Bronchial epithelial cell (primary cell): ENCODE results near the gene ZNF771. TPM values are rescaled to one million over a fixed set of nuclear protein-coding genes. Genes with fewer than 3 reads are reported as not detected.

ENCODE experiments used
- DNase-seq: peaks from one replicate; pipeline ENCODE4 v3.0.0-alpha.2; 2010; ENCODE audit warnings: low read depth
- FAIRE-seq: peaks from 2 replicates; lab custom pipeline; 2011; peaks lifted over from hg19 to GRCh38; lab: Jason Lieb, UNC
- H3K27me3 ChIP-seq: 2 replicates; pipeline ENCODE4 v1.5.1; 2011; ENCODE audit warnings: low read length; ENCODE audit not compliant: control insufficient read depth, insufficient read depth
- H3K36me3 ChIP-seq: 2 replicates; pipeline ENCODE4 v1.5.1; 2011; ENCODE audit warnings: low read length; ENCODE audit not compliant: control insufficient read depth, insufficient read depth
- H3K4me3 ChIP-seq: 2 replicates; pipeline ENCODE4 v1.5.1; 2011; ENCODE audit warnings: mild to moderate bottlenecking, low read depth, low read length, control low read depth
- total RNA-seq: library from RNA; depleted of rRNA; stranded (reverse); fragments of >200 nt; gene quantifications from 2 replicates; pipeline ENCODE4 v1.2.1, GENCODE V29; 2014
- TF ChIP-seq, protein P1 (sequence below): IDR thresholded peaks from 2 replicates; pipeline ENCODE4 v1.5.1; 2011; ENCODE audit warnings: mild to moderate bottlenecking, moderate library complexity, low read length, control low read depth, inconsistent platforms; ENCODE audit not compliant: insufficient read depth, severe bottlenecking

Gene ZNF771
- total RNA-seq, 1 donor from 2014 or later: 10.0 TPM

DNA sequence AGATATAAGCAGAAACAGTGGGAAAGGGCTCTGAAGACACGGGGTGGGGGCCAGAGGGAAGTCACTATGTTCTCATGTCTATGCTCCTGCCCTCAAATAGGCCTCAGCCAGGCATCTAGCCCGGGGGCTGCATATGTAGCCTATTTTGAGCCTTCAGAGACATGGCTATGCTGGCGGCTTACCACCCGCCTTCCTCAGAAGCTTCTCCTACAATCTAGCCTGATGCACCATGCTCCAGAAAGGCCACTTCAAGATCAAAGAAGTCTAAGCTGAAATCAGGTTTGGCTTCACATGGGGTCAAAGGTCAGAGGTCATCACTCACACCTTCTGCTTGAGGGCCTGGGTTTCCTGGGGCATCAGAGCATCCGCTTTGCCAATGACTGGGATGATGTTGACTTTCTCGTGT, 26.6 kb upstream of the ZNF771 start:
- TF ChIP-seq, protein P1, sequence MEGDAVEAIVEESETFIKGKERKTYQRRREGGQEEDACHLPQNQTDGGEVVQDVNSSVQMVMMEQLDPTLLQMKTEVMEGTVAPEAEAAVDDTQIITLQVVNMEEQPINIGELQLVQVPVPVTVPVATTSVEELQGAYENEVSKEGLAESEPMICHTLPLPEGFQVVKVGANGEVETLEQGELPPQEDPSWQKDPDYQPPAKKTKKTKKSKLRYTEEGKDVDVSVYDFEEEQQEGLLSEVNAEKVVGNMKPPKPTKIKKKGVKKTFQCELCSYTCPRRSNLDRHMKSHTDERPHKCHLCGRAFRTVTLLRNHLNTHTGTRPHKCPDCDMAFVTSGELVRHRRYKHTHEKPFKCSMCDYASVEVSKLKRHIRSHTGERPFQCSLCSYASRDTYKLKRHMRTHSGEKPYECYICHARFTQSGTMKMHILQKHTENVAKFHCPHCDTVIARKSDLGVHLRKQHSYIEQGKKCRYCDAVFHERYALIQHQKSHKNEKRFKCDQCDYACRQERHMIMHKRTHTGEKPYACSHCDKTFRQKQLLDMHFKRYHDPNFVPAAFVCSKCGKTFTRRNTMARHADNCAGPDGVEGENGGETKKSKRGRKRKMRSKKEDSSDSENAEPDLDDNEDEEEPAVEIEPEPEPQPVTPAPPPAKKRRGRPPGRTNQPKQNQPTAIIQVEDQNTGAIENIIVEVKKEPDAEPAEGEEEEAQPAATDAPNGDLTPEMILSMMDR: no peak
- no peak for FAIRE-seq
- H3K27me3 ChIP-seq: no peaks in the 10 kb centered on the region
- DNase-seq: no peak
- H3K4me3 ChIP-seq: no peak overlapping the region
- no peaks in the 10 kb centered on the region for H3K36me3 ChIP-seq

DNA sequence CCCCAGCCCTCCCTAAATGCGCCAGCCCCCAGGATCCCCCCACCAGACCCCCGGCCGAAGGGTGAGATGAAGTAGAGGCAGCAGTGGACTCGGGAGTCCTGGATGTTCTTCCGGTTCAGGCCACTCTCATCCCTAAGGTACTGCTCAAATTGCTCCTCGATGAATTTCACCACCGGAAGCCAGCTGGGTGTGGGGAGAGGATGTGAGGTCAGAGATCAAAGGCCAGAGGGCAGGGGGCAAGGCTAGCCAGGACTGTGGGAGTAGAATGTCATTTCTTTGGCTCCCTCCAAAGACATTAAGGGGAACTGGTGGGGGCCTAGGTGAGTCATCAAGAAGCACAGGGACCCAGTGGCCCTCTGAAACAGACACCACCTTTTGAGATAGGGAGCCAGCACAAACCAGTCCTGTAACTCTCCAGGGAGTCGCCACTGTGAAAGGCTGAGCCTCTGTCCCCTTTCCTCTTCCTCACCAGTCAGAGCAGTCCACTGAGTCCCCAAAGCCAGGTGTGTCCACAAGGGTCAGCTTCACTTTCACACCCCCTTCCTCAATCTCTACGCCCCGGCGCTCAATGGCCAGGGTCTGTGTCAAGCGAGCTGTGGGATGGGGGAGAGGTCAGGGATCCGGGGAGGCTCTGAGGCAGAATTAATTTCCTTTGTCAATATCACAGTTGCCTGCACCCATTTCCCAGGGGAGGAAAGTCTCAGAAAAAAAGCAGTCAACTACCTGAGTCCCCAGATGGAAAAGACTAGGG, 25.9 kb upstream of the ZNF771 start:
- FAIRE-seq (no peak), DNase-seq (no peak)
- TF ChIP-seq, protein P1: no peak
- H3K4me3 ChIP-seq: no peak overlapping the region
- H3K27me3 ChIP-seq: no peaks in the 10 kb centered on the region
- no peaks in the 10 kb centered on the region for H3K36me3 ChIP-seq

DNA sequence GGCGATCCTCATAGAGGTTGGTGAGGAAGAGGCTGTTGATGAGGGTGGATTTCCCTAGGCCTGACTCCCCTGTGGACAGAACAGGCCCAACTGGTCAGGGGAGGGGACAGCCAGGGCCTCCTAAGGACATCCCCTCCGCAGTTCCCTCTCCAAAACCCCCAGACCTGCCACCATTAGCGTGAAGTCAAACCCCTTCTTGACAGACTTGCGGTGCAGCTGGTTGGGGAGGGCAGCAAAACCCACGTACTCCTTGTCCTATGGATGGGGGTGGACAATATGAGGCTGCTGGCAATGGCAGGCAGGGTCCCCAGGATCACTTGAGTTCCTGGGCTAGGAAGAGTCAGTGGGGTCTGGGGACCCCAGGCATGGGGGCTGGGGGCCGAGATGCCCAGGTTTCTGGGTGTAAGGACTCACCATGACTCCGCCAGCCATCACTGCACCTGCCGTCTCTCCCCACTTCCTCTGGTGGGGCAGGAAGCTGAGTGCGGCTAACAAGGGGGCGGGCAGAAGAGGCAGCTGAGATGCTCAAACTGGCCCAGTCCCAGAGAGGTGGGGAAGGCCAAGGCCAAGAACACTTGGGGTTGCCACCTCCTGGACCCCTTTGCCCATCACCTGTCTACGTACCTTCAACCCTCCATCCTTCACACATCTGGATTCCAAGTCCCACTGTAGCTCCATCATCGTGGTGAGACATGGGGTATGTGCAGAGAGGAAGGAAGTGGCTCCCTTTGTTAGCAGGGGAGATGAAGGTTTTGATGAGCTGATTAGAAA, 25.1 kb upstream of the ZNF771 start, which contains the start of gene SEPTIN1:
TSS of gene SEPTIN1 (minus strand) at position 451 of the 771 bp plus-strand sequence. CDS start at position 432, 19 bp downstream.
- FAIRE-seq (no peak), DNase-seq (no peak)
- Histone ChIP-seq H3K4me3 (no peak within 1 kb of the TSS), H3K27me3 (no peaks in the 10 kb centered on the region), H3K36me3 (no peaks in the 10 kb centered on the region)
- TF ChIP-seq, protein P1: no peak

DNA sequence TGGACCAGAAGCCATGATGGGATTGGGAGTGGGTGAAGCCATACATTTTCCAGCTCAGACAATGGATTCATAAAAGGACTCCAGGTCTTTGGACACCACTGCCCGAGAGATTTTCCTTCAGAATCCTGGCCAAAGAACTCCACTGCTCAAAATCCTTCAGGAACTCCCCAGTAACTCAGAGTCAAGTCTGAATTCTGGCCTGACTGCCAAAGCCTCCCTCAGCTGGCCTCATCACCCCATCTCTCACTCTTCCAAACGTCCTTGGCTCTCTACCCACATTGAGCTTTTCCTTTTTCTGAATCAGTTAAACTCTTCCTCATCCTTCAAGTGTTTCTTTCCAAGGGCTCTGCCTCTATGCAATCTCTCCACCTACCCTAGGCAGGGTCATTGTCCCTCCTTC, 23.9 kb upstream of the ZNF771 start:
- H3K36me3 ChIP-seq: no peaks in the 10 kb centered on the region
- no peak for FAIRE-seq

DNA sequence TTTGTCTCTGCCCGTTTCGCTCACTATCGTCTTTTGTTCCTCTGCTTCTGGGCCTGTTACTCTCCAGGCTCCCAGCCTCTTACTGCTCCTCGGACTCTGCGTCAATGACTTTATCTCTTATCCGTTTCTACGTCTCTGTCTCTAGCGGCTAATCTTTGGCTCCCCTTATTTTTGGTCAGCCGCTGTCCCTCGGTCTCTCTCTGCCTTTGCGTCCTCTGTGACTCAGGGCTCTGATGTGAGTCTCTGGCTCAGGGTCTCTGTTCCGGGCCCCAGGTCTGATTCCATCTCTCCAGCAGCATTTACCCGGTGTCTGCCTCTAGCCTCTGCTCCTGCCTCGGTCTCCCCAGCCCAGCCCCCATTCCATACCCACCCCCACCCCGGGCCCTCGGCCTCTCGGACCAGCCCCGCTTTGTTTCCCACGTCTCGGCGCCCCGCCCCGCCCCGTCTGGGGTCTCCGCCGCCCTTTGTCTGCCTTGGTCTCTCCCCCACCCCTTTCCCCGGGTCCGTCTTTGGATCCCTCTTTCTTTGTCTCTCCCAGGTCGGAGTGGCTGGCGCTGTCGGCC, 12.7 kb upstream of the ZNF771 start:
- H3K27me3 ChIP-seq: no peaks in the 10 kb centered on the region
- H3K36me3 ChIP-seq: peaks cover 3% of the 10 kb centered on the region
- TF ChIP-seq, protein P1: no peak
- H3K4me3 ChIP-seq: peak overlapping the region; percentile 60
- no peak for FAIRE-seq
- DNase-seq: no peak

More for the DNA sequence above, 23.9 kb upstream of the ZNF771 start:
- TF ChIP-seq, protein P1: no peak
- Histone ChIP-seq H3K27me3 (no peaks in the 10 kb centered on the region), H3K4me3 (no peak overlapping the region)
- no peak for DNase-seq
